Large intestine (tissue), 3 donors: ENCODE results near the gene SIGLEC6. TPM values are rescaled to one million over a fixed set of nuclear protein-coding genes. Genes with fewer than 3 reads are reported as not detected.

Experiments
- DNase-seq, 2 donors: peaks; one replicate each; pipeline versions ENCODE4 v3.0.0 to v3.0.0-alpha.2; 2013
- H3K27ac ChIP-seq: one replicate; pipeline ENCODE4 v1.5.1; 2013; ENCODE audit warnings: low read length
- H3K27me3 ChIP-seq: 2 replicates; pipeline ENCODE4 v1.6.1; 2013; ENCODE audit warnings: low read length; ENCODE audit not compliant: control insufficient read depth, insufficient read depth
- H3K36me3 ChIP-seq: 2 replicates; pipeline ENCODE4 v1.6.1; 2013; ENCODE audit warnings: low read length; ENCODE audit not compliant: control insufficient read depth, insufficient read depth
- H3K4me1 ChIP-seq: one replicate; pipeline ENCODE4 v1.6.1; 2013; ENCODE audit warnings: low read length; ENCODE audit not compliant: control insufficient read depth, insufficient read depth
- H3K4me3 ChIP-seq: one replicate; pipeline ENCODE4 v1.5.1; 2013; ENCODE audit warnings: low read length
- H3K9me3 ChIP-seq: one replicate; pipeline ENCODE4 v1.6.1; 2013; ENCODE audit warnings: mild to moderate bottlenecking, low read depth, low read length, moderate library complexity; ENCODE audit not compliant: control insufficient read depth
- WGBS: methylation state at CpG from one replicate; pipeline ENCODE4 v1.1.5; 2013; ENCODE audit warnings: low lambda C conversion rate; ENCODE audit not compliant: insufficient coverage; 5-methylcytosine and 5-hydroxymethylcytosine counted together
- polyA plus RNA-seq: library from polyadenylated mRNA; unstranded; fragments of 120-200 nt; gene quantifications from one replicate; pipeline ENCODE4 v1.2.1, GENCODE V29; 2013

Gene SIGLEC6
- polyA plus RNA-seq, 1 donor = 0.09 TPM

DNA sequence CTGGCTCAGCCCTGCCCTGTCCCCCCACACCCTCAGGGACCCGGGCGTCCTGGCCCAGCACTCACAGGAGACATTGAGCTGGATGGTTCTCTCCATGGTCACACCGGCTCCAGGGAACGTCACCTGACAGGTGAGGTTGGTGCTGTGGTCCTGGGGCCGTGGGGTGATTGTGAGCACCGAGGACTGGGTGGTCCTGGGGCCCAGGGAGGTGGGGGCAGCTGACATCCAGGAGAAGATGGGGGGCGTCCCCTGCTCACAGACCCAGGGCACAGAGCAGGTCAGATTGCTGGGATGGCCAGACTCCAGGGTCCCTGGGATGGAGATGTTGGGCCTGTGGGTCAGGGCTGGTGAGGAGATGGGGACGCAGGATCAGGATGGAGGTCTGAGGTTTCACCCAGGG lies 854 bp downstream of the SIGLEC6 start:
- no peak overlapping the region for H3K27ac ChIP-seq
- H3K36me3 ChIP-seq = no peaks in the 10 kb centered on the region
- no peak overlapping the region for H3K4me3 ChIP-seq
- no peak for DNase-seq
- H3K9me3 ChIP-seq = no peaks in the 10 kb centered on the region
- WGBS = no CpG with 5 or more reads among the region's 8 CpGs
- peaks cover 16% of the 10 kb centered on the region for H3K27me3 ChIP-seq
- H3K4me1 ChIP-seq = no peaks in the 10 kb centered on the region

DNA sequence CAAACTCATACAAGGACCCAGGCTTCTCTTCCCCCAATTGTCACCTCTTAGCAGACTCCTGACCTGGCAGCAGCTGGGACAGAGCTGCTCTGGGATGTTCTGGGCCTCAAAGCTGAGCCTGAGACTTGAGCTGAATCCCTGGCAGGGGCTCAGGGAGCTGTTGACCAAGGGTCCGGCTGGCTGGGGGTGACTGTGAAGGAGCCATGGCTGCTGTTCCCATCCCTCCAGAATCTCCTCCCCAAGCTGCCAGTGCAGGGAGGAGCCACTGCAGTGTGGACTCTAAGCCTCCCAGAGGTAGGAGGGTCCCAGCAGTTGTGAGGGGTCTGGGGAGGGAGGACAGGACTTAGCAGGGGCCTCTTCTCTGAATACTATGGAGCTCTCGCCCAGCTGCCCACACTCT lies 2.2 kb downstream of the SIGLEC6 start:
- no peak for DNase-seq
- H3K9me3 ChIP-seq = no peaks in the 10 kb centered on the region
- no peaks in the 10 kb centered on the region for H3K36me3 ChIP-seq
- H3K27me3 ChIP-seq = peaks cover 16% of the 10 kb centered on the region
- no peak overlapping the region for H3K4me3 ChIP-seq
- no peak overlapping the region for H3K27ac ChIP-seq
- WGBS = no CpG with 5 or more reads among the region's 2 CpGs
- H3K4me1 ChIP-seq = no peaks in the 10 kb centered on the region

GRCh38 chr19:51525651-51526050 lies 5.8 kb downstream of the SIGLEC6 start:
- no peak for DNase-seq
- Histone ChIP-seq H3K36me3 (no peaks in the 10 kb centered on the region), H3K9me3 (no peaks in the 10 kb centered on the region), H3K27me3 (peaks cover 3% of the 10 kb centered on the region), H3K27ac (no peak overlapping the region), H3K4me3 (no peak overlapping the region), H3K4me1 (no peaks in the 10 kb centered on the region)
- no CpG with 5 or more reads among the region's 4 CpGs for WGBS

- DNase-seq = no peak
- WGBS = 90% methylated on average over 2 of the region's 8 CpGs
- Histone ChIP-seq H3K36me3 (no peaks in the 10 kb centered on the region), H3K27ac (no peak overlapping the region), H3K4me3 (no peak overlapping the region), H3K4me1 (no peaks in the 10 kb centered on the region), H3K27me3 (peaks cover 3% of the 10 kb centered on the region), H3K9me3 (no peaks in the 10 kb centered on the region)
Measured at GRCh38 chr19:51524666-51525264, 6.7 kb downstream of the SIGLEC6 start.

DNA sequence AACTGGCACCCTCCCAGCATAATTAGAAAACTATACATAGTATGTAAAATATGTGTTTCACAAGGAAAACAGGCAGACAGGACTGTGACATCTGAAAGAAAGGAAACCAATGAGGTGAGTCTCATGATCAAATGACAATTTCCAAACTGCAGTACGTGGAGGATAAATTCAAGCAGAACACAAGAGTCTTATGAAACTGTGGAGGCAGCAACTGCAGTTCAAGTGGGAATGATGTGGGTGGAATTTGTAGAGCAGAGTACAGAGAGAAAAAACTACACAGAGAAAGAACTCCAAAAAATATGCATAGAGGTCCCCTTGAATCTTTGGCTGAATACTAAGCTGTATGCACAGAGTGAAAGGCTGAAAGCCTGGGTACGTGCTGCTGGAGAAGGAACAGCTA lies 9.7 kb downstream of the SIGLEC6 start:
- no peak for DNase-seq
- Histone ChIP-seq H3K4me3 (no peak overlapping the region), H3K36me3 (no peaks in the 10 kb centered on the region), H3K27me3 (no peaks in the 10 kb centered on the region), H3K4me1 (no peaks in the 10 kb centered on the region), H3K9me3 (peaks cover 3% of the 10 kb centered on the region), H3K27ac (no peak overlapping the region)
- 71% methylated on average over 1 of the region's 2 CpGs for WGBS

- H3K4me3 ChIP-seq = no peak overlapping the region
Measured at GRCh38 chr19:51521357-51521756, 10.1 kb downstream of the SIGLEC6 start.

GRCh38 chr19:51520728-51521127 lies 10.7 kb downstream of the SIGLEC6 start:
- no peaks in the 10 kb centered on the region for H3K36me3 ChIP-seq
- WGBS = no CpG with 5 or more reads among the region's 2 CpGs
- H3K4me3 ChIP-seq = no peak overlapping the region
- H3K4me1 ChIP-seq = no peaks in the 10 kb centered on the region
- H3K27ac ChIP-seq = no peak overlapping the region
- peaks cover 3% of the 10 kb centered on the region for H3K9me3 ChIP-seq
- no peaks in the 10 kb centered on the region for H3K27me3 ChIP-seq
- DNase-seq = no peak

More at GRCh38 chr19:51521357-51521756, 10.1 kb downstream of the SIGLEC6 start:
- WGBS = no CpG with 5 or more reads among the region's 2 CpGs
- Histone ChIP-seq H3K9me3 (peaks cover 3% of the 10 kb centered on the region), H3K4me1 (no peaks in the 10 kb centered on the region), H3K27ac (no peak overlapping the region), H3K27me3 (no peaks in the 10 kb centered on the region), H3K36me3 (no peaks in the 10 kb centered on the region)
- no peak for DNase-seq

DNA sequence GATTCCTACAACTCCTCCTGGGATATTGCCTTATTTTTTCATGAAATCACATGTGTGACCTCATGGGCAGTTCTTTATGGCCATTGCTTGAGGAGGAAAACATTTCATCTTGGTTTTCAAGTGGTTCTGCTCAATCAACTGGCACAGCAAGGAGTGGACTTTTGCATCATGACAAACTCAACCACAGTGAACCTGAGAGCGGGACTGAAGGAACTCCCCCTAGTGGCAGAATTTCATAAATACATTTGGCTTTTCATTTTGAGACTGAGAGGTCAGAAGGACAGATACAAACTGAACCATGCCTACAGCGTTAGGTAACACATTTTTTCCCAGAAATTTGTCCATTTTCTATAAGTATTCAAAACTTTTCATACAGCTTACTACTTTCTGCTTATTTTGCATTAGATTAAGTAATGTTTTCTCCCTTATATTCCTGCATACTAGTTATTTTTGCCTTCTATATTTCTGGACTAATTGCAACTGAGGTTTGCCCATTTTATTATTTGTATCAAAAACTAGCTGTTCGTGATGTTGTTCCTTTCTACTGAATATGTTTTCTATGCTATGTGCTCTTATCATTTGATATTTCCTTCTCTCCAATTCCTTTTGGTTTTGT lies 16.5 kb downstream of the SIGLEC6 start:
- Histone ChIP-seq H3K27ac (no peak overlapping the region), H3K27me3 (peaks cover 6% of the 10 kb centered on the region), H3K36me3 (no peaks in the 10 kb centered on the region), H3K4me3 (no peak overlapping the region), H3K9me3 (peaks cover 3% of the 10 kb centered on the region), H3K4me1 (no peaks in the 10 kb centered on the region)
- DNase-seq = peak; percentile 75 to 77
- WGBS = 14% methylated on average over 3 of the region's 3 CpGs

DNA sequence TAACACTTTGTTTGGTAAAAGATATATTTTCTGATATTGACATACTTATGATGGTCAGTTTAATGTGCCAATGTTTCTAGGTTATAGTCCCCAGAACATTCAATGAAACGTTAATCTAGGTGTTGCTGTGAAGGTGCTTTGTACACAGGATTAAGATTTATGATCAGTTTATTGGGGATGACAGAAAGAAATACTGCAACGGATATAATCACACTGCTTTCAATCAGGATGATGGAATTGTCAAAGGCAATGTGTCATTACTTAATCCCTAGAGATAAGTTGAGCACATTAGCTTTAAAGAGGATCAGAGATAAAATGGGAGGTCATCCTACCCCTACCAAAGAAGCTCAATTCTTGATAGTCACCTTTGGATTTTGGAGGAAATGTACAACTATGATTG lies 17.5 kb downstream of the SIGLEC6 start:
- WGBS = no CpG with 5 or more reads among the region's 2 CpGs
- no peaks in the 10 kb centered on the region for H3K36me3 ChIP-seq
- peaks cover 3% of the 10 kb centered on the region for H3K9me3 ChIP-seq
- no peak for DNase-seq
- peaks cover 6% of the 10 kb centered on the region for H3K27me3 ChIP-seq
- H3K4me1 ChIP-seq = no peaks in the 10 kb centered on the region
- no peak overlapping the region for H3K27ac ChIP-seq
- no peak overlapping the region for H3K4me3 ChIP-seq

DNA sequence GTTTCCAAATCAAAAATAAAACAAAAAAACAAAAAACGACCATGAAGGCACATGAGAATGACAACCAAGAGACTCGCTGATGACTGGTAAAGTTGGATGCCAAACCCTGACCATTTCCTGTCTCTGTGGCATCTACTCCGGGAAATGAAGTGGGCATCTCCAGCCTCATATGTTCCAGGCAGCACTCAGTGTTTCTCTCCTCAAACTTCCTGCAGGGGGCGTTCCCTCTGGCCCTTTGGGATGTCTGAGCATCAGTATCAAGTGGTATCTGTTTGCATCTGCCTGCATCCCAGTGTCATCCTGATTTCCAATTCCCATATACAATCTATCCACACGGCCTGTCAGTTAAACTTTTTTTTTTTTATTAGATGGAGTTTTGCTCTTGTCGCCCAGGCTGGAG lies 20.1 kb downstream of the SIGLEC6 start:
- Histone ChIP-seq H3K9me3 (no peaks in the 10 kb centered on the region), H3K36me3 (no peaks in the 10 kb centered on the region), H3K4me3 (no peak overlapping the region), H3K27ac (no peak overlapping the region), H3K4me1 (peaks cover 11% of the 10 kb centered on the region), H3K27me3 (peaks cover 6% of the 10 kb centered on the region)
- WGBS = no CpG with 5 or more reads among the region's 6 CpGs
- no peak for DNase-seq
